RWPE2 (cell line): ENCODE data around the gene B4GALT6.
A peak's percentile ranks its signal among the peaks of the same experiment; 100 is the strongest.

ENCODE experiments used
- ATAC-seq: fragments of 200-7000 bp; cut with Tn5 transposase; 3 replicates; pipeline ENCODE4 v1.9.1; 2021; ENCODE audit warnings: low read depth
- DNase-seq: peaks from one replicate; pipeline ENCODE4 v3.0.0-alpha.2; 2020; ENCODE audit warnings: low spot score
- H3K27ac ChIP-seq: fragments of 450-650 bp; 2 replicates; pipeline ENCODE4 v1.5.1; 2017; ENCODE audit warnings: mild to moderate bottlenecking; ENCODE audit not compliant: poor library complexity, severe bottlenecking
- H3K27me3 ChIP-seq: fragments of 250-450 bp; sonication (Bioruptor Pico); 2 replicates; pipeline ENCODE4 v1.5.1; 2021; ENCODE audit warnings: mild to moderate bottlenecking, moderate library complexity; ENCODE audit not compliant: insufficient read depth, poor library complexity, severe bottlenecking
- H3K36me3 ChIP-seq: fragments of 250-450 bp; sonication (Bioruptor Pico); 2 replicates; pipeline ENCODE4 v1.5.1; 2020; ENCODE audit warnings: low read depth, mild to moderate bottlenecking, moderate library complexity
- H3K4me1 ChIP-seq: fragments of 250-450 bp; sonication (Bioruptor Pico); 2 replicates; pipeline ENCODE4 v1.5.1; 2021; ENCODE audit warnings: mild to moderate bottlenecking, moderate library complexity; ENCODE audit not compliant: insufficient read depth, poor library complexity, severe bottlenecking
- H3K4me3 ChIP-seq: fragments of 250-450 bp; sonication (Bioruptor Pico); 2 replicates; pipeline ENCODE4 v1.5.1; 2021; ENCODE audit warnings: mild to moderate bottlenecking, moderate library complexity; ENCODE audit not compliant: severe bottlenecking
- H3K9me3 ChIP-seq: fragments of 250-450 bp; sonication (Bioruptor Pico); 2 replicates; pipeline ENCODE4 v1.5.1; 2021; ENCODE audit warnings: mild to moderate bottlenecking, moderate library complexity; ENCODE audit not compliant: severe bottlenecking
- TF ChIP-seq, protein P1 (sequence below): fragments of 450-650 bp; IDR thresholded peaks from one replicate; pipeline ENCODE4 v1.5.1; 2017; ENCODE audit warnings: mild to moderate bottlenecking, moderate library complexity; ENCODE audit not compliant: poor library complexity, severe bottlenecking

B4GALT6 gene

DNA sequence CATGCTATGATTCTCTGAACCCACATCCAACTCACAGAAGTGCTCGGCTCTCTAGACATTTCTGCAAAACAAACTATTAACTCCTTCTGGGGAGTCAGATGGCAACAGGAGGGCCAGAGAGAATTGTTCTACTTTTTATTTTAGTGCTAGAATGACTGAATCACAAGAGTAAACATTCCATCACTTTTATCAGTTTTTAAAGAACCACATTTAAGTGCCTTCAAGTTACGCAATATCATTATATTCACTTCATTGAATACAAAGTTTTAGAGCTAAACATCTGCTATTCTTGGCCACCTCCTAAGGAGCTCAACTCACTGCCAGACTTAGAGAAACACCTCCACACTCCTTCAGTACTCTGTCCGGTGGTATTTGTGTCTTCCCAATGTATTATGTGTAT, 22.4 kb downstream of the B4GALT6 start:
- no peak for DNase-seq
- H3K27ac ChIP-seq: no peak overlapping the region
- no peak overlapping the region for H3K4me3 ChIP-seq
- H3K4me1 ChIP-seq: peaks cover 9% of the 10 kb centered on the region
- TF ChIP-seq, protein P1, sequence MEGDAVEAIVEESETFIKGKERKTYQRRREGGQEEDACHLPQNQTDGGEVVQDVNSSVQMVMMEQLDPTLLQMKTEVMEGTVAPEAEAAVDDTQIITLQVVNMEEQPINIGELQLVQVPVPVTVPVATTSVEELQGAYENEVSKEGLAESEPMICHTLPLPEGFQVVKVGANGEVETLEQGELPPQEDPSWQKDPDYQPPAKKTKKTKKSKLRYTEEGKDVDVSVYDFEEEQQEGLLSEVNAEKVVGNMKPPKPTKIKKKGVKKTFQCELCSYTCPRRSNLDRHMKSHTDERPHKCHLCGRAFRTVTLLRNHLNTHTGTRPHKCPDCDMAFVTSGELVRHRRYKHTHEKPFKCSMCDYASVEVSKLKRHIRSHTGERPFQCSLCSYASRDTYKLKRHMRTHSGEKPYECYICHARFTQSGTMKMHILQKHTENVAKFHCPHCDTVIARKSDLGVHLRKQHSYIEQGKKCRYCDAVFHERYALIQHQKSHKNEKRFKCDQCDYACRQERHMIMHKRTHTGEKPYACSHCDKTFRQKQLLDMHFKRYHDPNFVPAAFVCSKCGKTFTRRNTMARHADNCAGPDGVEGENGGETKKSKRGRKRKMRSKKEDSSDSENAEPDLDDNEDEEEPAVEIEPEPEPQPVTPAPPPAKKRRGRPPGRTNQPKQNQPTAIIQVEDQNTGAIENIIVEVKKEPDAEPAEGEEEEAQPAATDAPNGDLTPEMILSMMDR: no peak
- no peaks in the 10 kb centered on the region for H3K27me3 ChIP-seq
- ATAC-seq: peak; percentile 52
- 0 out of 2 replicates have a peak, but pooled peaks cover 10% of the 10 kb centered on the region for H3K36me3 ChIP-seq
- no peaks in the 10 kb centered on the region for H3K9me3 ChIP-seq

DNA sequence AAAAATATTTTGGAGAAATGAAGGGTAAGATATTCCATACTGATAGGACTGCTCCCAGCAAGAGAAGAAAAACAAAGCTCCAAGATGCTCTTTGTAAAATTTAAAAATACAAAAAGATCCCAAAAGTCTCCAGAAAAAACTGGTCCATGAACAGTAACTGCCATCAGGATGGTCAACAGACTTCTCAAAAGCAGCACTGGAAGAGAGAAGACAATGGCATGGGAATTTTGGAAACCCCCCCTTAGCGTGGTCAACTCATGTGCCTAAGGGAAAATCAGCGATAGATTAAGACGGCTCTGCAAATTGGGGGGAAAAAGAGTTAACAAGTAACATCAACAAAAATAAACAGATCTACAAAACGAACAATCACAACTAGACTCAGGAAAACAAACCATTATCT, 23.6 kb downstream of the B4GALT6 start:
- DNase-seq (no peak), ATAC-seq (no peak)
- Histone ChIP-seq H3K4me3 (no peak overlapping the region), H3K9me3 (no peaks in the 10 kb centered on the region), H3K27me3 (no peaks in the 10 kb centered on the region), H3K27ac (no peak overlapping the region), H3K36me3 (peaks cover 9% of the 10 kb centered on the region; the same call in 1 of the 2 replicates), H3K4me1 (peaks cover 9% of the 10 kb centered on the region)
- TF ChIP-seq, protein P1: no peak

DNA sequence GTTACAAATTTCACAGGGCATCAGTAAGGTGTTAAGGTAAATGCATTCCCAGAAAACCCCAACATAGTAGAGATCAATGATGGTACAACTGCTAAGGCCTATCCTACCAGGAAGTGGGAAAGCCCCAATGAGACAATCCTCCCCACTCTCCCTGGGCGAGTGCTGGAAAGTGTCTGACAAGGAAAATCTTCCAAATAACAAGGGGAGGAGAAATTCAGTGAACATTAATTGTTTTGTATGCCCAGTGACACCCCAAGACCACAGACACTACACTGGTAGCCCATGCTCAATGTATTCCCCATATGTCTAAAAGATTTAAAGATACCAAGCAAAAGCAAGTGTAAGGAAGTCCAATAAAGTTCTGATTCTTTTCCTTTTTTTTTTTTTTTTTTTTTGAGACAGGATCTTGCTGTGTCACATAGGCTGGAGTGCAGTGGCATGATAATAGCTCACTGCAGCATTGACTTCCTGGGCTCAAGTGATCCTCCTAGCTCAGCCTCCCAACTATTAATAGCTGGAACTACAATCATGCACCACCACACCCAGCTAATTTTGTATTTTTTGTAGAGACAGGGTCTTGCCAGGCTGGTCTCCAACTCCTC, 24.7 kb downstream of the B4GALT6 start:
- ATAC-seq (no peak), DNase-seq (no peak)
- Histone ChIP-seq H3K27ac (no peak overlapping the region), H3K27me3 (no peaks in the 10 kb centered on the region), H3K4me3 (no peak overlapping the region), H3K9me3 (no peaks in the 10 kb centered on the region), H3K4me1 (peaks cover 9% of the 10 kb centered on the region), H3K36me3 (peaks cover 5% of the 10 kb centered on the region; the same call in 1 of the 2 replicates)
- TF ChIP-seq, protein P1: no peak

DNA sequence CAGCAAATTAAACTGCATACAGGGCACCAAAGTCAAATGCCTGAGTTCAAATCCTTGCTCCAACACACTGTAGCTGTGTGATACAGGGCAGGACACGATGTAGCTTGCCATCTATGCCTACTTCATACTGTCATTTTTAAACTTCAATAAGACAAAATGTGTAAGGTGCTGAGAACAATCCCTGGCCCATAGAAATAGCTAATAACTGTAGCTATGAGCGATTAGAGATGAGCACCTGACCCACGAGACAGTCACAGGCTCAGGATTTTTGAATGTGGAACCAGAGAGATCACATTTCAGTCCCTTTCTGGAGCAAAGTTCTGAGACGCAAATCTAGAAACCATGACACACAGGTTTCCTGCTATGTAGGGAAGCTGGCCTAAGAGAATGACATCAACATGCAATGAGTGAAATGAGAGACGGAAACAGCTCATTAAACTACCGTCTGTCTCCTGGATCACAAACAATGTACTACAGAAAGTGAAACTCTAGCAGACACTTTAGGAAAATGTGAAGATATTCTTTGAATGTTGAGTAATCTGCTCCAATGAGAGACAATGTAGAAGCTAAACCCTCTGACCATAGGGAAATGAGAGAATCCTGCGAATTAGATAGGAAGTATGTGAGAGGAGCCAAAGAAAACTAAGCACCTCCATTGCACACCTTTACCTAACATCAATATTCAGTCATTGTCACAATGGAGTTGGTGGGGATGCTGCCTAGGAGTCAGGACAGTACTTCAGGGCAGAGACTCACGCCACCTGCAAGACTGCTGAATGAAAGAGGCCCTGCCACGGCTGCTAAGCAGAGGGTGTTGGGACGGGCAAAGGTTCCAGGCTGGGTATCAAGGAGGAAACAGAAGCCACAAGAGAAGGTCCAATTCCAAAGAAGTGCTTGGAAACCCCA, 25.5 kb downstream of the B4GALT6 start:
- no peak overlapping the region for H3K27ac ChIP-seq
- H3K36me3 ChIP-seq: peaks cover 5% of the 10 kb centered on the region; the same call in 1 of the 2 replicates
- no peaks in the 10 kb centered on the region for H3K9me3 ChIP-seq
- ATAC-seq (no peak), DNase-seq (no peak)
- no peak overlapping the region for H3K4me3 ChIP-seq
- H3K27me3 ChIP-seq: no peaks in the 10 kb centered on the region
- H3K4me1 ChIP-seq: peaks cover 9% of the 10 kb centered on the region
- TF ChIP-seq, protein P1: no peak
